ENCODE measurements around the gene LACTBL1.

Gene LACTBL1

DNA sequence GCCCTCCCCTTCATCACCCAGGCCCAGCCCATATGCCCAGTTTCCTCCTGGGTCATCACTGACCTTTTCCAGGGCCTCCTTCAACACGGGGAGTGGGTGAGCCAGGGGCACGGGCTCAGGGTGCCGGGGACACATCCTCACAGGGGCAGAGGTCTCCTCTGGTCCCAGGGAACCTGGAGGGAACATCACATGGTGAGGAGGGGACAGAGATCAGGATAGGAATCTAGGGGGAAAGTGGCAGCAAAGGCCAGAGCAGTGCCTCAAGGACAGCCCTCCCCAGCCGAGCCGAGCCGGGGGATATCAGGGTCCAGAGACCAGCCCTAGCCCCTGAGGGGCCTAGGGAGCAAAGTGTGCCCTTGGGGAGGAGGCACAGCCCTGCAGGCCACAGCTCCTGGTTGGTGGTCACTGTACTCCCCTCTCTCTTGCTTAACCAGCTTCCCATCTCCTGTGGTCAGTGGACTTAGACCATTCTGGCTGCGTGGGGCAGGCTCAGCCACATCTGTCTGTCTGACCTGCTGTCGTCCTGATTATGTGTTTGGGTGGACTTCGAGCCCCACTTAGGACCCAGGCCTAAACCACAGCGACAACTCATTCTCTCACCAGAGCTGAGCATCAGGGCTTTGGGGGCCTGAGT, 9.5 kb downstream of the LACTBL1 start:
- DNase-seq (ENCODE audit: low read depth) = no peak
- H3K4me3 ChIP-seq (ENCODE audit: low read depth, low read length) = no peak overlapping the region
- TF ChIP-seq MAX (IDR thresholded peaks at IDR 0.05; ENCODE audit: low read depth, low read length) (no peak), CTCF (IDR thresholded peaks at IDR 0.05; ENCODE audit: low read depth, low read length) (no peak), MYC (IDR thresholded peaks at IDR 0.05; ENCODE audit: low read depth, low read length) (no peak), POLR2A (IDR thresholded peaks at IDR 0.05; ENCODE audit: extremely low read depth, insufficient read length) (no peak)

GRCh38 chr1:22962558-22962957, 10.1 kb downstream of the LACTBL1 start:
- TF ChIP-seq MAX (IDR thresholded peaks at IDR 0.05; ENCODE audit: low read depth, low read length) (no peak), CTCF (IDR thresholded peaks at IDR 0.05; ENCODE audit: low read depth, low read length) (no peak), MYC (IDR thresholded peaks at IDR 0.05; ENCODE audit: low read depth, low read length) (no peak), POLR2A (IDR thresholded peaks at IDR 0.05; ENCODE audit: extremely low read depth, insufficient read length) (no peak)
- no peak for DNase-seq (ENCODE audit: low read depth)
- no peak overlapping the region for H3K4me3 ChIP-seq (ENCODE audit: low read depth, low read length)

DNA sequence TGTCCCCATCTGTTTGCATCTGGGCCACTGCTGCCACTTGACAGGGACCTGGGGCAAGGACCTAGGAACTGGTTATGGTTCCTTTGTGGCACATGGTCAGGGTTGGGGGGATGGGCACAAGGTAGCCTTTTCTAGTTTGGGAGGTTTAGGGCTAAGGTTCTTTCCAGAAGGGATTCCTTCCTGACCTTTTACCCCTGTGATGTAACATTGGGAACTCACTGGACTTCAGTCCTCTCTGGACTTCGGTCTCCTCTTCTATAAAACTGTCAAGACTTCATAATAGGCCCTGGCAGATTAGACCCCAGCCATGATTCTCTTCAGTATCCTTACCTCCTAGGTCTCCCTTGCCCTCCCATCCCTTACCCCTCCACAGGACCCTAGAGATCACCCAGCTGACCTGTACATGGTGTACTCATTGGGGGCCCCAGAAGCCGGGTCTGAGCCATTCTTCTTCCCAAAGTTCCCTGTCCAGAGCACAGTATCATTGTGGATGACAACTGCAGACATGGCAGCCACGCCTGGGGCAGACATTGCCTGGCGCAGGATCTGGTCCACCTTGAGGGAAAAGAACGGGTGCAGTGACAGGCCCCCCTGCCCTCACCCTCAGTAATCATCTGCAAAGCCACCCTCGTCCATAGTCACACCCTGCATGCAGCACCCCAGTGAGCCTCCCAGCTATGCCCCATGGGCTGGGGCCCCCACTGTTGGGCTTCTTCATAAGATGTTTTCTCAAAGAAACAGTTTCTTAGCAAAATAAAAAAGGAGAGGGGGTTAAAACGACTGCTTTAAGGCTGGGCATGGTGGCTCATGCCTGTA, 12.9 kb downstream of the LACTBL1 start:
- no peak overlapping the region for H3K4me3 ChIP-seq (ENCODE audit: low read depth, low read length)
- no peak for DNase-seq (ENCODE audit: low read depth)
- TF ChIP-seq POLR2A (IDR thresholded peaks at IDR 0.05; ENCODE audit: extremely low read depth, insufficient read length) (no peak), MAX (IDR thresholded peaks at IDR 0.05; ENCODE audit: low read depth, low read length) (no peak), CTCF (IDR thresholded peaks at IDR 0.05; ENCODE audit: low read depth, low read length) (no peak), MYC (IDR thresholded peaks at IDR 0.05; ENCODE audit: low read depth, low read length) (no peak)

DNA sequence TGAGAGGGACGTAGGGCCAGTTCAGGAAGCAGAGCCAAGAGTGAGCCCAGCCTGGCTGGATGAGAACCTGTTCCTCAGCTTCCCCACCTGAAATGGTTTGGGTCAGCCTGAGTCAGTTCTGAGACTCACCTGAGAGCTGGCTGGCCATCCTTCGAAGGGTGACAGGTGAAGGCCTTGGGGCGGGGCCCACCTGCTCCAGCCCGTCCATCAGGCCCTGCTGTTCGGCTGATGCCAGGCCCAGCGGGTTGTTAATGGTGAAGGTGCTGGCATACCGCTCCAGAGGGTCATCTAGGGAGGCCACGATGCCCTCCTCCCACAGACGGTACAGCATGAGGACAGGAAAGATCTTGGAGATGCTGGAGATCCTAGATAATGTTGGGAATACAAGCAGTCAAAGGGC, 14.1 kb downstream of the LACTBL1 start:
- DNase-seq (ENCODE audit: low read depth) = no peak
- TF ChIP-seq CTCF (IDR thresholded peaks at IDR 0.05; ENCODE audit: low read depth, low read length) (no peak), POLR2A (IDR thresholded peaks at IDR 0.05; ENCODE audit: extremely low read depth, insufficient read length) (no peak), MAX (IDR thresholded peaks at IDR 0.05; ENCODE audit: low read depth, low read length) (no peak), MYC (IDR thresholded peaks at IDR 0.05; ENCODE audit: low read depth, low read length) (no peak)
- no peak overlapping the region for H3K4me3 ChIP-seq (ENCODE audit: low read depth, low read length)

GRCh38 chr1:22957066-22957465, 15.6 kb downstream of the LACTBL1 start:
- no peak for TF ChIP-seq POLR2A (IDR thresholded peaks at IDR 0.05; ENCODE audit: extremely low read depth, insufficient read length)
- no peak for DNase-seq (ENCODE audit: low read depth)
- no peak overlapping the region for H3K4me3 ChIP-seq (ENCODE audit: low read depth, low read length)

- DNase-seq (ENCODE audit: low read depth) = no peak
- TF ChIP-seq POLR2A (IDR thresholded peaks at IDR 0.05; ENCODE audit: extremely low read depth, insufficient read length) = no peak
- TF ChIP-seq MAX (IDR thresholded peaks at IDR 0.05; ENCODE audit: low read depth, low read length) = no peak
- TF ChIP-seq MYC (IDR thresholded peaks at IDR 0.05; ENCODE audit: low read depth, low read length) = no peak
- TF ChIP-seq CTCF (IDR thresholded peaks at IDR 0.05; ENCODE audit: low read depth, low read length) = no peak
- H3K4me3 ChIP-seq (ENCODE audit: low read depth, low read length) = no peak overlapping the region
Measured at GRCh38 chr1:22955146-22955545, 17.5 kb downstream of the LACTBL1 start.
